Measurements from ENCODE around the gene NELFB.
A peak's percentile ranks its signal among the peaks of the same experiment; 100 is the strongest.

NELFB gene

GRCh38 chr9:137224830-137225694 is 30.1 kb upstream of the NELFB start, which contains the start of gene CYSRT1:
CYSRT1 (plus strand) TSS chr9:137225174; CDS start chr9:137225622, 448 bp downstream.
- DNase-seq = no peak

DNA sequence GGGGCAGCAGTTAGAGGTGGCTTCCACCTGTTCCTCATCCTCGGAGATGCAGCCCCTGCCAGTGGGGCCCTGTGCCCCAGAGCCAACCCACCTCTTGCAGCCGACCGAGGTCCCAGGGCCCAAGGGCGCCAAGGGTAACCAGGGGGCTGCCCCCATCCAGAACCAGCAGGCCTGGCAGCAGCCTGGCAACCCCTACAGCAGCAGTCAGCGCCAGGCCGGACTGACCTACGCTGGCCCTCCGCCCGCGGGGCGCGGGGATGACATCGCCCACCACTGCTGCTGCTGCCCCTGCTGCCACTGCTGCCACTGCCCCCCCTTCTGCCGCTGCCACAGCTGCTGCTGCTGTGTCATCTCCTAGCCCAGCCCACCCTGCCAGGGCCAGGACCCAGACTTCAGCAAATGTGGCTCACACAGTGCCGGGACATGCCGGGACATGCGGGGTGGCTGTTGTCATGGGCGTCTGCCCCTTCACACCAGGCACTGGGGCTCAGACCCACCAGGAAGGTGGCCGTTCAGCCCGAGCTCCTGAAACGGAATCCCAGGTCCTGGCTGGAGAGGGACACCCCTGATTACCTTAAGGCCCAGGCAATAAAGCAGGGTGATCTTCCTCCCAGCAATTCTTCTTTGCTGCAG is 29.3 kb upstream of the NELFB start:
- no peak for DNase-seq

- no peak for DNase-seq
These were observed 28.6 kb upstream of the NELFB start for GRCh38 chr9:137226338-137227053.

DNA sequence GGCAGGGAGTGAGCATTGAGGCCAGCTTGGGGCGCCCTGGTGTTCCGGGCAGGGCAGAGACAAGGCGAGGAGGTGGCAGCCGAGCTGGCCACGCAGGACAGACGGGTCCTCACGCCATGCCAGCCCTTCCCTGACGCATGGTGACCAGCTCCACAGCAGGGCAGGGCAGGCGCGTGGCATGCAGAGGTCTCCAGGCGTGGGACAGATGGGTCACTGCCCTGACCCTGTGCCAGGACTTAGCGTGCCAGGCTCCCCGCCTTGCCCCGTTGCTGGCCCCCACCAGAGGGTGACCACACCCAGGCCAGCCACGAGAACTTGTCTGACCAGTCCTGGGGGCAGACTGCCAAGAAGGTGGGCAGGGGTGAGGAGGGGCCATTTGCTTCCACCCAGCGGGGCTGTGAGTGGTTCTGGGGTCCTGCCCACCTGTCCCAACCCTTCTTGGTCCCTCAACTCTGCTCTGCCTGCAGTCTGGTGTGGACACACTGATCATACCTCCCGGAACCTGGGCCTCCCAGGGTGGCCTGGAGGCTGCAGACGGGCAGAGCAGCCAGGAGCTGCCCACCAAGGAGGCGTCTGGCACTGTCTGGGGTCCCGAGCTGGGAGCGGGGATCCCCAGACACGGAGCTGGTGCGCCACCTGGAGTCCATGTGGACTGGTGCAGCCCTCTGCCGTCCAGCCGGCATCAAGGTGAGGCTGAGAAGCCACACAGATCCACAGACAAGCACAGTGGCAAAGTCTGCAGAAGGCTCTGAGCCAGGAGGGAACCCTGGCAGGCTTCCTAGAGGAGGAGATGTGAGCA is 27.9 kb upstream of the NELFB start, which contains the start of gene RNF224:
TSS of gene RNF224 (plus strand) at position 449 of the 799 bp plus-strand sequence. CDS start 834 bp downstream, outside the sequence.
- peak in 1 of 2 experiments; percentile 49 for DNase-seq

GRCh38 chr9:137227853-137228505 is 27.1 kb upstream of the NELFB start:
- no peak for DNase-seq

DNA sequence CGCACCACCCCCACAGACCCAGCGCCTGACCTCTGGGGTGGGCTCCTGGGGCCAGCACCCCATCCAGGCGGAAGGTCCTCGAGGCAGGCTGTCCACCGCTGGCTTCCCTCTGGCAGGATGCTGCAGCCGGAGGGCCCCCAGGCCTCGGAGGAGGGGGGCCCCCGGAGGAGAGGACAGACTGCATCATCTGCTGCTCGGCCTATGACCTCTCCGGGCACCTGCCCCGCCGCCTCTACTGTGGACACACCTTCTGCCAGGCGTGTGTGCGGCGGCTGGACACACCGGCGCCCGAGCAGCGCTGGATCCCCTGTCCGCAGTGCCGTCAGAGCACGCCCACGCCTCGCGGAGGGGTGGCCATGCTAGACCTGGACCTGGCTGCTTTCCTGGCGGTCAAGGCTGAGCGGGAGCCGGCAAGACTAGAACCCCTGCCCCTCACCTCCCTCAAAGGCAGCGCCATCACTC is 26.6 kb upstream of the NELFB start:
- DNase-seq = no peak

- DNase-seq = no peak
These were observed 25.9 kb upstream of the NELFB start for GRCh38 chr9:137228968-137229896.

- DNase-seq = no peak
These were observed 25.0 kb upstream of the NELFB start for GRCh38 chr9:137229903-137230704.

DNA sequence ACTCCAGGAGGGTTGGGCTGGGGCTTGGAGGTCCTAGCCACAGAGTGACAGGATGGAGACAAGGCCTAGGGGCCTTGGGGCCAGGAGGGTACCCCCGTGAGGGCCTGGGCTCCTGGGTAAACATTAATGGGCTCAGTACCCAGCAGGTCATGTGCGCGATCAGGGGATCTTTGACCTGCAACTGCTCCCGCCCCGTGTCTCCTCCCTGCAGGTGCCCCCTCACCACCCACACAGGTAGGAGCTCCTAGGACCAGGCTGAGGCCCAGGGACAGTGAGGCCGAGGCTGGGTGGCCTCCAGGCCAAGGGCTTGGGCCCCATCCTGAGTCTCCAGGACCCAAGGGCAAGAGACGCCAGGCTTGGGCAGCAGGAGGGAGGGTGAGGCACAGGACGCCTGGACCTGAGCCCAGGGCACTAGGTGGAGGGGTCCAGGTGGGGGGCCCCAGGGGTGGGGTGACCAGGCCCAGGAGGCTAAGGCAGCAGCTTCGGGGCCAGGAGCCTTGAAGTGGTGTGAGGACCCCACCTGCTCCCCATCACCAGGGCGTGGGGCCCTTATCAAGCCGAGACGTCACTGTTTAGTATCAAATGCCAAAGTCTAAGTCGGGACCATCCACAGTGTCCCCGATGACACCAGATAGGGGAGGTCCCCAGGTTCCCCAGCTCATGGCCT is 24.3 kb upstream of the NELFB start, which contains the start of gene SLC34A3:
TSS of gene SLC34A3 (plus strand) at position 197 of the 667 bp plus-strand sequence. CDS start 802 bp downstream, outside the sequence.
- no peak for DNase-seq

GRCh38 chr9:137231372-137232039 is 23.6 kb upstream of the NELFB start:
- DNase-seq = no peak

GRCh38 chr9:137232101-137232500 is 23.0 kb upstream of the NELFB start:
- DNase-seq = no peak

- DNase-seq = no peak
These were observed 22.6 kb upstream of the NELFB start for GRCh38 chr9:137232510-137232909.

DNA sequence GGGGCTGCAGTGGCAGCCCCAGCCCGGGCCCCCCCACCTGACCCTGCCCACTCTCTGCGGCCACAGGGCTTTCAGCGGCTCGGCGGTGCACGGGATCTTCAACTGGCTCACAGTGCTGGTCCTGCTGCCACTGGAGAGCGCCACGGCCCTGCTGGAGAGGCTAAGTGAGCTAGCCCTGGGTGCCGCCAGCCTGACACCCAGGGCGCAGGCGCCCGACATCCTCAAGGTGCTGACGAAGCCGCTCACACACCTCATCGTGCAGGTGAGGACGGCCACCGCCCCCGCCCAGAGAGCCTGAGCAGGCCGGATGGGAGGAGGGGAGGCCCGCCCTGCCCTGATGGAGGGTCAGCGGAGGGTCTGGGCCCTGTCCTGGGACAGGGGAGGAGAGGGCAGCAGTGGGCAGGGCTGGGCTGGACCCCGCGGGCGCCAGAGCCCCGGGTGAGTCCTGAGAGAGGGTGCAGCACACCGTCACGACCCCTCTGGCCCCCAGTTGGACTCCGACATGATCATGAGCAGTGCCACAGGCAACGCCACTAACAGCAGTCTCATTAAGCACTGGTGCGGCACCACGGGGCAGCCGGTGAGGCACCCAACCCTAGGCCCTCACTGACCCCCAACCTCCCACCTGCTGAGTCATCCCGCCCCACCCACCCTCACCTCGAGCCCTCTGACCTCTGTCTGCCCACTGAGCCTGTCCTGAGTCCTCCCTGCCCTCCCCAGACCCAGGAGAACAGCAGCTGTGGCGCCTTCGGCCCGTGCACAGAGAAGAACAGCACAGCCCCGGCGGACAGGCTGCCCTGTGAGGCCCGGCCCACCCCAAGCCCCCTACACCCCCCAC is 21.8 kb upstream of the NELFB start:
- no peak for DNase-seq

DNA sequence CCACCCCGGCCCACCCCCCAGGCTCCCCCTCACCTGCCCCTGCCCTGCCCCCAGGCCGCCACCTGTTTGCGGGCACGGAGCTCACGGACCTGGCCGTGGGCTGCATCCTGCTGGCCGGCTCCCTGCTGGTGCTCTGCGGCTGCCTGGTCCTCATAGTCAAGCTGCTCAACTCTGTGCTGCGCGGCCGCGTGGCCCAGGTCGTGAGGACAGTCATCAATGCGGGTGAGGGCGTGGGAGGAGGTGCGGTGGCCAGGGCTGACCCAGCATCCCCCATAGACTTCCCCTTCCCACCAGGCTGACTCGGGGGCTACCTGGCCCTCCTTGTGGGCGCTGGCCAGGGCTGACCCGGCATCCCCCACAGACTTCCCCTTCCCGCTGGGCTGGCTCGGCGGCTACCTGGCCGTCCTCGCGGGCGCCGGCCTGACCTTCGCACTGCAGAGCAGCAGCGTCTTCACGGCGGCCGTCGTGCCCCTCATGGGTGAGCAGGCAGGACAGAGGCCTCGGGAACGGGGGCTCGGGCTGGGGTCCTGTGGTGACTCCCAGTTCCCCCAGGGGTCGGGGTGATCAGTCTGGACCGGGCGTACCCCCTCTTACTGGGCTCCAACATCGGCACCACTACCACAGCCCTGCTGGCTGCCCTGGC is 21.0 kb upstream of the NELFB start:
- DNase-seq = no peak

- no peak for DNase-seq
These were observed 20.2 kb upstream of the NELFB start for GRCh38 chr9:137234758-137235423.

Data from cerebellar nuclear complex (tissue), 1 donor.